ENCODE measurements around the gene SMPD2. TPM values are rescaled to one million over a fixed set of nuclear protein-coding genes. Genes with fewer than 3 reads are reported as not detected.
A peak's percentile ranks its signal among the peaks of the same experiment; 100 is the strongest.

The SMPD2 gene
- total and polyA plus RNA-seq, 4 experiments from 2014 or later, result 8.2 to 23.6 (median 18.8) TPM

- H3K4me3 Mint-ChIP-seq, result no peak overlapping the region
- H3K9me3 ChIP-seq (ENCODE audit: control insufficient read depth in 1 of 2, low read length in 2 of 2), result no peaks in the 10 kb centered on the region
- peak overlapping the region in 5 of 7 donors; percentile 2 to 81 (median 68) for H3K27ac Mint-ChIP-seq
- ChIA-PET CTCF (ENCODE audit: partially characterized antibody) (interaction anchor here (1.3 to 5.8 kb wide), 3 partner anchors 8 to 51 kb away, joined by 3 to 70 read pairs (median 3); partner anchors contain the start of genes MICAL1 and ZBTB24), POLR2A (ENCODE audit: partially characterized antibody) (interaction anchor here (1.1 to 10.9 kb wide), 3 partner anchors 8 to 63 kb away, joined by 5 to 220 read pairs (median 100); partner anchors contain the start of genes CD164, MICAL1 and ZBTB24)
- H3K4me1 Mint-ChIP-seq, result peaks cover 33 to 60% (median 40%) of the 10 kb centered on the region in 4 donors
- H3K9me3 Mint-ChIP-seq, result peaks cover 0 to 1% (median 0%) of the 10 kb centered on the region in 8 donors
- no peaks in the 10 kb centered on the region for H3K27me3 ChIP-seq (ENCODE audit: insufficient read depth, low read length)
- no peaks in the 10 kb centered on the region for H3K27me3 Mint-ChIP-seq
- peaks cover 18 to 60% of the 10 kb centered on the region in 2 donors for H3K36me3 Mint-ChIP-seq
- intact Hi-C loops (cut with micrococcal nuclease), result no loop called here
- H3K4me3 ChIP-seq (ENCODE audit: low read length in 2 of 2), result no peak overlapping the region
- peaks cover 47% of the 10 kb centered on the region for H3K4me1 ChIP-seq (ENCODE audit: insufficient read depth, low read length)
- H3K36me3 ChIP-seq (ENCODE audit: insufficient read depth, low read length), result peaks cover 21% of the 10 kb centered on the region
- H3K27ac ChIP-seq (ENCODE audit: low read depth, low read length), result no peak overlapping the region
- DNase-seq, result no peak
Observed at GRCh38 chr6:109446072-109446471, 5.5 kb downstream of the SMPD2 start.

- CTCF ChIA-PET (ENCODE audit: partially characterized antibody), result interaction anchor here (1.3 to 1.5 kb wide), 2 partner anchors 50 to 64 kb away, joined by 3 to 5 read pairs; no protein-coding TSS in a partner anchor
Observed at GRCh38 chr6:109446541-109446940, 6.0 kb downstream of the SMPD2 start.

GRCh38 chr6:109447087-109447486, 6.6 kb downstream of the SMPD2 start:
- no peak overlapping the region for H3K27ac ChIP-seq (ENCODE audit: low read depth, low read length)
- Mint-ChIP-seq H3K9me3 (peaks cover 0 to 1% (median 0%) of the 10 kb centered on the region in 8 donors), H3K27me3 (no peaks in the 10 kb centered on the region), H3K4me3 (no peak overlapping the region), H3K27ac (peak overlapping the region in 1 of 7 donors; percentile 81), H3K36me3 (peaks cover 18 to 52% of the 10 kb centered on the region in 2 donors), H3K4me1 (peaks cover 23 to 57% (median 35%) of the 10 kb centered on the region in 4 donors)
- H3K4me3 ChIP-seq (ENCODE audit: low read length in 2 of 2), result no peak overlapping the region
- H3K9me3 ChIP-seq (ENCODE audit: control insufficient read depth in 1 of 2, low read length in 2 of 2), result no peaks in the 10 kb centered on the region
- peaks cover 29% of the 10 kb centered on the region for H3K36me3 ChIP-seq (ENCODE audit: insufficient read depth, low read length)
- H3K27me3 ChIP-seq (ENCODE audit: insufficient read depth, low read length), result no peaks in the 10 kb centered on the region
- peaks cover 44% of the 10 kb centered on the region for H3K4me1 ChIP-seq (ENCODE audit: insufficient read depth, low read length)
- CTCF ChIA-PET (ENCODE audit: partially characterized antibody), result interaction anchor here (0.8 to 1.5 kb wide), 2 partner anchors 27 to 64 kb away, joined by 4 to 5 read pairs; no protein-coding TSS in a partner anchor
- no peak for DNase-seq
- intact Hi-C loops (cut with micrococcal nuclease), result no loop called here
- POLR2A ChIA-PET (ENCODE audit: partially characterized antibody), result interaction anchor here (1.0 to 10.9 kb wide), 3 partner anchors 7 to 433 kb away, joined by 6 to 220 read pairs (median 100); partner anchors contain the start of genes MICAL1 and ZBTB24

More at GRCh38 chr6:109446541-109446940, 6.0 kb downstream of the SMPD2 start:
- H3K4me1 Mint-ChIP-seq, result peaks cover 29 to 57% (median 37%) of the 10 kb centered on the region in 4 donors
- peak overlapping the region in 6 of 7 donors; percentile 2 to 81 (median 68) for H3K27ac Mint-ChIP-seq
- H3K27me3 ChIP-seq (ENCODE audit: insufficient read depth, low read length), result no peaks in the 10 kb centered on the region
- no peak overlapping the region for H3K4me3 Mint-ChIP-seq
- H3K36me3 ChIP-seq (ENCODE audit: insufficient read depth, low read length), result peaks cover 23% of the 10 kb centered on the region
- H3K4me1 ChIP-seq (ENCODE audit: insufficient read depth, low read length), result peaks cover 44% of the 10 kb centered on the region
- no peaks in the 10 kb centered on the region for H3K9me3 ChIP-seq (ENCODE audit: control insufficient read depth in 1 of 2, low read length in 2 of 2)
- no peaks in the 10 kb centered on the region for H3K27me3 Mint-ChIP-seq
- H3K36me3 Mint-ChIP-seq, result peaks cover 18 to 55% of the 10 kb centered on the region in 2 donors
- no peak overlapping the region for H3K4me3 ChIP-seq (ENCODE audit: low read length in 2 of 2)
- no peak for DNase-seq
- no peak overlapping the region for H3K27ac ChIP-seq (ENCODE audit: low read depth, low read length)
- H3K9me3 Mint-ChIP-seq, result peaks cover 0 to 1% (median 0%) of the 10 kb centered on the region in 8 donors
- intact Hi-C loops (cut with micrococcal nuclease), result no loop called here
- POLR2A ChIA-PET (ENCODE audit: partially characterized antibody), result interaction anchor here (1.0 to 10.9 kb wide), 4 partner anchors 8 to 433 kb away, joined by 5 to 220 read pairs (median 53); partner anchors contain the start of genes CD164, MICAL1 and ZBTB24

- Mint-ChIP-seq H3K27me3 (no peaks in the 10 kb centered on the region), H3K36me3 (peaks cover 18 to 51% of the 10 kb centered on the region in 2 donors), H3K9me3 (peaks cover 0 to 1% (median 0%) of the 10 kb centered on the region in 8 donors), H3K4me3 (no peak overlapping the region), H3K4me1 (peaks cover 20 to 55% (median 35%) of the 10 kb centered on the region in 4 donors), H3K27ac (peak overlapping the region; percentile 63 to 93 (median 81))
- peaks cover 31% of the 10 kb centered on the region for H3K36me3 ChIP-seq (ENCODE audit: insufficient read depth, low read length)
- no peaks in the 10 kb centered on the region for H3K27me3 ChIP-seq (ENCODE audit: insufficient read depth, low read length)
- ChIA-PET POLR2A (ENCODE audit: partially characterized antibody) (interaction anchor here (1.5 to 13.4 kb wide), 4 partner anchors 6 to 592 kb away, joined by 4 to 220 read pairs (median 124); partner anchors contain the start of genes CD164, MICAL1 and ZBTB24), CTCF (ENCODE audit: partially characterized antibody) (interaction anchor here (0.8 to 2.0 kb wide), 4 partner anchors 28 to 65 kb away, joined by 4 to 5 read pairs (median 4); no protein-coding TSS in a partner anchor)
- no peaks in the 10 kb centered on the region for H3K9me3 ChIP-seq (ENCODE audit: control insufficient read depth in 1 of 2, low read length in 2 of 2)
- no peak overlapping the region for H3K4me3 ChIP-seq (ENCODE audit: low read length in 2 of 2)
- intact Hi-C loops (cut with micrococcal nuclease), result no loop called here
- H3K4me1 ChIP-seq (ENCODE audit: insufficient read depth, low read length), result peaks cover 46% of the 10 kb centered on the region
- no peak overlapping the region for H3K27ac ChIP-seq (ENCODE audit: low read depth, low read length)
- DNase-seq, result no peak
Observed at GRCh38 chr6:109447878-109448555, 7.5 kb downstream of the SMPD2 start.

GRCh38 chr6:109448615-109449014, 8.1 kb downstream of the SMPD2 start:
- Histone ChIP-seq H3K27me3 (ENCODE audit: insufficient read depth, low read length) (no peaks in the 10 kb centered on the region), H3K27ac (ENCODE audit: low read depth, low read length) (no peak overlapping the region), H3K36me3 (ENCODE audit: insufficient read depth, low read length) (peaks cover 31% of the 10 kb centered on the region), H3K9me3 (ENCODE audit: control insufficient read depth in 1 of 2, low read length in 2 of 2) (no peaks in the 10 kb centered on the region), H3K4me1 (ENCODE audit: insufficient read depth, low read length) (peaks cover 52% of the 10 kb centered on the region), H3K4me3 (ENCODE audit: low read length in 2 of 2) (no peak overlapping the region)
- DNase-seq, result no peak
- Mint-ChIP-seq H3K27ac (peak overlapping the region; percentile 63 to 93 (median 81)), H3K4me3 (no peak overlapping the region), H3K36me3 (peaks cover 18 to 45% of the 10 kb centered on the region in 2 donors), H3K4me1 (peaks cover 20 to 50% (median 38%) of the 10 kb centered on the region in 4 donors), H3K9me3 (peaks cover 0 to 1% (median 0%) of the 10 kb centered on the region in 8 donors), H3K27me3 (no peaks in the 10 kb centered on the region)
- intact Hi-C loops (cut with micrococcal nuclease), result no loop called here
- ChIA-PET POLR2A (ENCODE audit: partially characterized antibody) (interaction anchor here (1.5 to 13.4 kb wide), 4 partner anchors 6 to 591 kb away, joined by 4 to 220 read pairs (median 124); partner anchors contain the start of genes CD164, MICAL1 and ZBTB24), CTCF (ENCODE audit: partially characterized antibody) (interaction anchor here (0.8 to 2.0 kb wide), 2 partner anchors 33 to 65 kb away, joined by 4 read pairs; no protein-coding TSS in a partner anchor)

- no peak for DNase-seq
- H3K27me3 Mint-ChIP-seq, result no peaks in the 10 kb centered on the region
- ChIA-PET POLR2A (ENCODE audit: partially characterized antibody) (interaction anchor here (0.9 to 13.4 kb wide), 10 partner anchors 5 to 591 kb away, joined by 3 to 220 read pairs (median 6); partner anchors contain the start of genes CD164, MICAL1, PPIL6 and SMPD2), CTCF (ENCODE audit: partially characterized antibody) (interaction anchor here (0.8 to 8.6 kb wide), 5 partner anchors 6 to 261 kb away, joined by 3 to 70 read pairs (median 4); partner anchors contain the start of genes PPIL6 and SMPD2)
- peaks cover 24 to 56% (median 42%) of the 10 kb centered on the region in 4 donors for H3K4me1 Mint-ChIP-seq
- H3K27ac Mint-ChIP-seq, result peak overlapping the region; percentile 73 to 93 (median 85)
- no peaks in the 10 kb centered on the region for H3K27me3 ChIP-seq (ENCODE audit: insufficient read depth, low read length)
- no peak overlapping the region for H3K27ac ChIP-seq (ENCODE audit: low read depth, low read length)
- H3K9me3 Mint-ChIP-seq, result peaks cover 0 to 1% (median 0%) of the 10 kb centered on the region in 8 donors
- no peaks in the 10 kb centered on the region for H3K9me3 ChIP-seq (ENCODE audit: control insufficient read depth in 1 of 2, low read length in 2 of 2)
- no peak overlapping the region for H3K4me3 ChIP-seq (ENCODE audit: low read length in 2 of 2)
- intact Hi-C loops (cut with micrococcal nuclease), result no loop called here
- peak overlapping the region in 6 of 8 donors; percentile 3 to 71 (median 64) for H3K4me3 Mint-ChIP-seq
- peaks cover 18 to 40% of the 10 kb centered on the region in 2 donors for H3K36me3 Mint-ChIP-seq
- H3K4me1 ChIP-seq (ENCODE audit: insufficient read depth, low read length), result peaks cover 58% of the 10 kb centered on the region
- peaks cover 27% of the 10 kb centered on the region for H3K36me3 ChIP-seq (ENCODE audit: insufficient read depth, low read length)
Observed at GRCh38 chr6:109449064-109449794, 8.7 kb downstream of the SMPD2 start.
